Neural progenitor cell (in vitro differentiated cells): Measurements from ENCODE around the gene NCBP3.
"Not testable (repeated sequence)": the region's sequence is repeated elsewhere in the genome, so short reads cannot be mapped to it uniquely, and the experiment has no call there.

Experiments used
- CTCF ChIP-seq: fragments of 200-600 bp; sonication (generic); IDR thresholded peaks from 2 replicates; pipeline ENCODE4 v1.5.1; 2017; ENCODE audit warnings: antibody characterized with exemption, mild to moderate bottlenecking
- EZH2 ChIP-seq: fragments of 200-600 bp; sonication (generic); IDR thresholded peaks from 2 replicates; pipeline ENCODE4 v1.6.1; 2017; ENCODE audit warnings: antibody characterized with exemption, mild to moderate bottlenecking, moderate library complexity
- EZH2phosphoT487 ChIP-seq: fragments of 200-600 bp; sonication (generic); IDR thresholded peaks from 2 replicates; pipeline ENCODE4 v1.6.1; 2017; ENCODE audit warnings: antibody characterized with exemption

GRCh38 chr17:3794152-3794551 is 51.9 kb downstream of the NCBP3 start:
- not testable (repeated sequence) for TF ChIP-seq CTCF, EZH2phosphoT487, EZH2
